ENCODE data around the gene ZFP92. TPM values are rescaled to one million over a fixed set of nuclear protein-coding genes. Genes with fewer than 3 reads are reported as not detected.
"Not testable (repeated sequence)": the region's sequence is repeated elsewhere in the genome, so short reads cannot be mapped to it uniquely, and the experiment has no call there.

ZFP92 gene
- polyA plus RNA-seq, 1 donor (not counting 4 experiments of a cell fraction or from before 2014, with no cell fraction given), result 0.64 TPM

- Histone ChIP-seq H3K79me2 (ENCODE audit: control insufficient read depth, insufficient read depth, low read length) (no peaks in the 10 kb centered on the region), H4K20me1 (ENCODE audit: control insufficient read depth, extremely low read depth, insufficient read depth, low read length) (no peaks in the 10 kb centered on the region), H2AFZ (ENCODE audit: control insufficient read depth, low read length) (no peak overlapping the region), H3K9ac (ENCODE audit: control insufficient read depth, extremely low read depth, insufficient read depth, low read length) (no peak overlapping the region), H3K27me3 (ENCODE audit: control insufficient read depth, extremely low read depth, insufficient read depth, low read length) (no peaks in the 10 kb centered on the region), H3K27ac (ENCODE audit: control insufficient read depth, insufficient read depth, low read length) (no peak overlapping the region), H3K9me1 (ENCODE audit: control insufficient read depth, extremely low read depth, insufficient read depth, low read length) (no peaks in the 10 kb centered on the region), H3K9me3 (ENCODE audit: control insufficient read depth, low read depth, low read length) (peaks cover 2% of the 10 kb centered on the region), H3K4me1 (ENCODE audit: control insufficient read depth, extremely low read depth, insufficient read depth, low read length) (no peaks in the 10 kb centered on the region), H3K36me3 (ENCODE audit: control insufficient read depth in 2 of 2, extremely low read depth in 1 of 2, insufficient read depth in 2 of 2, low read length in 2 of 2) (no peaks in the 10 kb centered on the region), H3K4me3 (ENCODE audit: control insufficient read depth in 2 of 3, extremely low read depth in 1 of 3, insufficient read depth in 2 of 3, low read depth in 1 of 3, low read length in 3 of 3) (no peak overlapping the region), H3K4me2 (ENCODE audit: control insufficient read depth, extremely low read depth, insufficient read depth, low read depth, low read length) (no peak overlapping the region)
- dilution Hi-C loops (cut with MboI; ENCODE audit: extremely low pct_ligation_motif_present, low sequenced_read_pairs), result no loop called here
- FAIRE-seq (no peak), DNase-seq (ENCODE audit: low read depth, low spot score) (no peak)
- TF ChIP-seq CTCF (optimal IDR thresholded peaks at IDR 0.05 in 1 of 3, IDR thresholded peaks at IDR 0.05 in 1 of 3, conservative IDR thresholded peaks at IDR 0.05 in 1 of 3; ENCODE audit: extremely low read depth in 1 of 3, insufficient read depth in 2 of 3, low read length in 3 of 3) (peak; percentile 73 to 93 (median 84)), EZH2 (IDR thresholded peaks at IDR 0.05; ENCODE audit: low read length) (no peak)
Measured at GRCh38 chrX:153400146-153401132, 10.8 kb upstream of the ZFP92 start.

DNA sequence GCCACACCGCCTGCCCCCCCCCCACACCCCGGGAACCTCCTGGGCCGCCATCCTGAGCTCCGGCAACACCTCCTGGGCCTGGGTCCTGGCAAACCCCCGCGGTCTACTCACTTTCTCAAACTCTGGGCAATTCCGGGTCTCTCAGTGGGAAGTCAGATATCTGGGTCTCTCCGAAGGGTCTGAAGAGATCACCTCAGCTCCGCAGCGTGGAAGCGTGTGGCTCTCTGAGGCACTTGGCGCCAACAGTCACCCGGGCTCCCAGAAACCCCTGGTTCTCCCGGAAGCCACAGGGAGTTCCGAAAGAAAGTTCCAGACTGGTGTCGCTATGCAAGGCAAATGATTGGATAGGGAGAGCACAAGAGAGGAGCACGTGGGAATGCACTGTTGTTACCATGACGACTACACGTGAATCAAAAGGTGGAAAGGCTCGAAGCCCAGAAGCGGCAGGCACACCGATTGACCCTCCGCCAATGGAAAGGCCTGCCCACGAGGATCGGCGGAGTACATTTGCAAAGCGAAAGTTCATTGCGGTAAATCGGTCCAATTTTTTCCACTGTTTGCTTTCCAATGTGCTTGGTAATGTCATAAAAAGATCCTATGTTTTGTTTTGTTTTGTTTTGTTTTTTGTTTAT is 10.0 kb upstream of the ZFP92 start, which contains the start of gene PNMA6E:
Gene PNMA6E (minus strand): TSS at position 218 of the 632 bp plus-strand sequence. CDS start 2,501 bp downstream, outside the sequence.
- Histone ChIP-seq H2AFZ (ENCODE audit: control insufficient read depth, low read length) (no peak within 1 kb of the TSS), H3K4me1 (ENCODE audit: control insufficient read depth, extremely low read depth, insufficient read depth, low read length) (no peaks in the 10 kb centered on the region), H3K27me3 (ENCODE audit: control insufficient read depth, extremely low read depth, insufficient read depth, low read length) (no peaks in the 10 kb centered on the region), H3K4me2 (ENCODE audit: control insufficient read depth, extremely low read depth, insufficient read depth, low read depth, low read length) (no peak within 1 kb of the TSS), H3K79me2 (ENCODE audit: control insufficient read depth, insufficient read depth, low read length) (no peaks in the 10 kb centered on the region), H3K9me3 (ENCODE audit: control insufficient read depth, low read depth, low read length) (no peaks in the 10 kb centered on the region), H3K9me1 (ENCODE audit: control insufficient read depth, extremely low read depth, insufficient read depth, low read length) (no peaks in the 10 kb centered on the region), H4K20me1 (ENCODE audit: control insufficient read depth, extremely low read depth, insufficient read depth, low read length) (no peaks in the 10 kb centered on the region), H3K27ac (ENCODE audit: control insufficient read depth, insufficient read depth, low read length) (no peak within 1 kb of the TSS), H3K36me3 (ENCODE audit: control insufficient read depth in 2 of 2, extremely low read depth in 1 of 2, insufficient read depth in 2 of 2, low read length in 2 of 2) (no peaks in the 10 kb centered on the region), H3K4me3 (ENCODE audit: control insufficient read depth in 2 of 3, extremely low read depth in 1 of 3, insufficient read depth in 2 of 3, low read depth in 1 of 3, low read length in 3 of 3) (no peak within 1 kb of the TSS), H3K9ac (ENCODE audit: control insufficient read depth, extremely low read depth, insufficient read depth, low read length) (no peak within 1 kb of the TSS)
- dilution Hi-C loops (cut with MboI; ENCODE audit: extremely low pct_ligation_motif_present, low sequenced_read_pairs), result no loop called here
- no peak for FAIRE-seq
- no peak for TF ChIP-seq CTCF (optimal IDR thresholded peaks at IDR 0.05 in 1 of 3, IDR thresholded peaks at IDR 0.05 in 1 of 3, conservative IDR thresholded peaks at IDR 0.05 in 1 of 3; ENCODE audit: extremely low read depth in 1 of 3, insufficient read depth in 2 of 3, low read length in 3 of 3)
- no peak for DNase-seq (ENCODE audit: low read depth, low spot score)

DNA sequence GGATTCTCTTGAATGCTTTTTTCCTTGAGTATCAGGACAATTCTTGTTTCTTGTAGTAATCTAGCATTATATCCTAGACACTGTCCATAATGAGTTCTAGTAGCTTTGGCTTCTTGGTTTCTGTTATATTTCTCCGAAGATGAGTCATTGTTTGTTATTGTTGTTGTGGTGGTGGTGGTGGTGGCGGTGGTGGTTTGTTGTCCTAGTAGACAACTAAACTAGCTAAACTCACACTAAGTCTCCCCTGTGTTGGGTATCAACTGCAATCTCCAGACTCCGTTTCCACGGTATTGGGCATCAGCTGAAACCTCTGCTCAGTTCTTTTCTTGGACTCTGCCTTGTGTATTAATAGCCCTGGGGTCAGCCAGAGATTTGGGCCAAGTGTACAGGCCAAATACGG is 6.9 kb upstream of the ZFP92 start:
- H3K4me3 ChIP-seq (ENCODE audit: control insufficient read depth in 2 of 3, extremely low read depth in 1 of 3, insufficient read depth in 2 of 3, low read depth in 1 of 3, low read length in 3 of 3); H3K9me1 ChIP-seq (ENCODE audit: control insufficient read depth, extremely low read depth, insufficient read depth, low read length); dilution Hi-C loops (cut with MboI; ENCODE audit: extremely low pct_ligation_motif_present, low sequenced_read_pairs); H3K9me3 ChIP-seq (ENCODE audit: control insufficient read depth, low read depth, low read length); DNase-seq (ENCODE audit: low read depth, low spot score); H3K36me3 ChIP-seq (ENCODE audit: control insufficient read depth in 2 of 2, extremely low read depth in 1 of 2, insufficient read depth in 2 of 2, low read length in 2 of 2); H3K9ac ChIP-seq (ENCODE audit: control insufficient read depth, extremely low read depth, insufficient read depth, low read length); H3K4me2 ChIP-seq (ENCODE audit: control insufficient read depth, extremely low read depth, insufficient read depth, low read depth, low read length); H3K4me1 ChIP-seq (ENCODE audit: control insufficient read depth, extremely low read depth, insufficient read depth, low read length); H3K79me2 ChIP-seq (ENCODE audit: control insufficient read depth, insufficient read depth, low read length); H2AFZ ChIP-seq (ENCODE audit: control insufficient read depth, low read length); H3K27me3 ChIP-seq (ENCODE audit: control insufficient read depth, extremely low read depth, insufficient read depth, low read length); H4K20me1 ChIP-seq (ENCODE audit: control insufficient read depth, extremely low read depth, insufficient read depth, low read length); H3K27ac ChIP-seq (ENCODE audit: control insufficient read depth, insufficient read depth, low read length); FAIRE-seq: not testable (repeated sequence)

Data from keratinocyte (primary cell).